WTC11 (cell line): ENCODE data around the gene AHNAK2.

Experiments
- CREM ChIP-seq: sonication (generic); formaldehyde crosslinking; IDR thresholded peaks from 2 replicates; pipeline ENCODE4 v1.8.1; 2022; ENCODE audit warnings: mild to moderate bottlenecking, missing genetic modification reagents, moderate library complexity
- ESRRA ChIP-seq: sonication (generic); formaldehyde crosslinking; IDR thresholded peaks from 2 replicates; pipeline ENCODE4 v1.8.1; 2022; ENCODE audit warnings: mild to moderate bottlenecking, missing genetic modification reagents, borderline replicate concordance
- FOXJ3 ChIP-seq: sonication (generic); formaldehyde crosslinking; IDR thresholded peaks from 2 replicates; pipeline ENCODE4 v1.9.0; 2021; ENCODE audit warnings: missing genetic modification reagents, mild to moderate bottlenecking, borderline replicate concordance
- GABPB1 ChIP-seq: sonication (generic); formaldehyde crosslinking; IDR thresholded peaks from 2 replicates; pipeline ENCODE4 v1.8.1; 2023; ENCODE audit warnings: mild to moderate bottlenecking, missing genetic modification reagents
- GTF2I ChIP-seq: fragments of 250-450 bp; sonication (Bioruptor Pico); conservative IDR thresholded peaks from 2 replicates; pipeline ENCODE4 v1.4.0; 2021; ENCODE audit warnings: mild to moderate bottlenecking
- JUN ChIP-seq: sonication (generic); formaldehyde crosslinking; IDR thresholded peaks from 2 replicates; pipeline ENCODE4 v1.8.0; 2023; ENCODE audit warnings: mild to moderate bottlenecking, missing genetic modification reagents
- NFYB ChIP-seq: sonication (generic); formaldehyde crosslinking; conservative IDR thresholded peaks from 2 replicates; pipeline ENCODE4 v1.8.0; 2022; ENCODE audit warnings: low read depth, missing genetic modification reagents
- NR3C1 ChIP-seq: sonication (generic); formaldehyde crosslinking; conservative IDR thresholded peaks from 2 replicates; pipeline ENCODE4 v1.8.1; 2023; ENCODE audit warnings: low read depth, mild to moderate bottlenecking, missing genetic modification reagents
- SOX15 ChIP-seq: fragments of 250-450 bp; sonication (Bioruptor Pico); IDR thresholded peaks from 2 replicates; pipeline ENCODE4 v1.9.0; 2021; ENCODE audit warnings: mild to moderate bottlenecking
- TP53 ChIP-seq: sonication (generic); formaldehyde crosslinking; IDR thresholded peaks from 2 replicates; pipeline ENCODE4 v1.8.1; 2023; ENCODE audit warnings: mild to moderate bottlenecking, missing genetic modification reagents
- TF ChIP-seq, protein P1 (sequence below): fragments of 200-600 bp; IDR thresholded peaks from 2 replicates; pipeline ENCODE4 v1.8.0; 2022; ENCODE audit warnings: antibody characterized with exemption
- TF ChIP-seq, protein P2 (sequence below): sonication (generic); formaldehyde crosslinking; IDR thresholded peaks from 2 replicates; pipeline ENCODE4 v1.8.1; 2023; ENCODE audit warnings: mild to moderate bottlenecking, missing genetic modification reagents
- TF ChIP-seq, protein P3 (sequence below): sonication (generic); formaldehyde crosslinking; IDR thresholded peaks from 2 replicates; pipeline ENCODE4 v1.8.0; 2023; ENCODE audit warnings: missing genetic modification reagents

DNA sequence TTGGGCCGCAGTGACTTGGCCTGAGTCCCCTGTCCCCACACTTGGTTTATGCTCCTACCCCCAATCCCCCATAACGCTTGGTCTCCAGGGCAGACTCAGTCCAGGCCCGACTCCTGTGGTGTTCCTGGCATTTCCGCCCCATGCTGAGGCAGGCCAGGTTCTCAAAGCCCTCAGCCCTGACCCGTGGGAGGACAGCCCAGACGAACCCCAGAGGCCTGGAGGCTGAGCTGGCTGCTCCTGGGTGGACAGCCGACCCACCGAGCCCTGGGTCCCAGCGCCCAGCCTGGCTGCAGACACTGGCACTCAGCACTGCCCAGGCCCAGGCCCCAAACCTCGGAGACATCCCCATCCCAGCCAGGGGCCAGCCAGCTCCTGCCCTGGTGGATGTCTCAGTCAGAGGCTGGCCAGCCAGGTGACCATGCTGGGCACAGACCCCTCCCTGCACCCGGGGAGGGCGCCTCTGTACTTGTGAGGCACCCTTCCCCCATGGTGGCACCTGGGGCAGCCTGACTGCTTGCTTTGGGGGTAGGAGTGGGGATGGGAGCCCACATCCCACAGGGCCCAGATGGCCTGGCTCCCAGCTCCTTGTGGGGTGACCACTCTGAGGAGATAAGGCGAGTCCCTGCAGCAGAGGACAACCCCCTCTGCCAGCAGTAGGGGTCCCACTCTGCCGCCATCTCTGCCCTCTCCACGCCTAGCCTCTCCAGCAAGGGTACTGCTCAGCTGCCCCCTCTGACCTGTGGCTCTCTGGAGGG is 52.1 kb downstream of the AHNAK2 start:
- TF ChIP-seq, protein P1, sequence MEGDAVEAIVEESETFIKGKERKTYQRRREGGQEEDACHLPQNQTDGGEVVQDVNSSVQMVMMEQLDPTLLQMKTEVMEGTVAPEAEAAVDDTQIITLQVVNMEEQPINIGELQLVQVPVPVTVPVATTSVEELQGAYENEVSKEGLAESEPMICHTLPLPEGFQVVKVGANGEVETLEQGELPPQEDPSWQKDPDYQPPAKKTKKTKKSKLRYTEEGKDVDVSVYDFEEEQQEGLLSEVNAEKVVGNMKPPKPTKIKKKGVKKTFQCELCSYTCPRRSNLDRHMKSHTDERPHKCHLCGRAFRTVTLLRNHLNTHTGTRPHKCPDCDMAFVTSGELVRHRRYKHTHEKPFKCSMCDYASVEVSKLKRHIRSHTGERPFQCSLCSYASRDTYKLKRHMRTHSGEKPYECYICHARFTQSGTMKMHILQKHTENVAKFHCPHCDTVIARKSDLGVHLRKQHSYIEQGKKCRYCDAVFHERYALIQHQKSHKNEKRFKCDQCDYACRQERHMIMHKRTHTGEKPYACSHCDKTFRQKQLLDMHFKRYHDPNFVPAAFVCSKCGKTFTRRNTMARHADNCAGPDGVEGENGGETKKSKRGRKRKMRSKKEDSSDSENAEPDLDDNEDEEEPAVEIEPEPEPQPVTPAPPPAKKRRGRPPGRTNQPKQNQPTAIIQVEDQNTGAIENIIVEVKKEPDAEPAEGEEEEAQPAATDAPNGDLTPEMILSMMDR: no peak
- no peak for TF ChIP-seq GABPB1 (CRISPR knock-in tag)
- TF ChIP-seq FOXJ3 (CRISPR knock-in tag): no peak
- no peak for TF ChIP-seq GTF2I (CRISPR knock-in tag)
- no peak for TF ChIP-seq JUN (CRISPR knock-in tag)
- no peak for TF ChIP-seq TP53 (CRISPR knock-in tag)
- TF ChIP-seq, protein P2, sequence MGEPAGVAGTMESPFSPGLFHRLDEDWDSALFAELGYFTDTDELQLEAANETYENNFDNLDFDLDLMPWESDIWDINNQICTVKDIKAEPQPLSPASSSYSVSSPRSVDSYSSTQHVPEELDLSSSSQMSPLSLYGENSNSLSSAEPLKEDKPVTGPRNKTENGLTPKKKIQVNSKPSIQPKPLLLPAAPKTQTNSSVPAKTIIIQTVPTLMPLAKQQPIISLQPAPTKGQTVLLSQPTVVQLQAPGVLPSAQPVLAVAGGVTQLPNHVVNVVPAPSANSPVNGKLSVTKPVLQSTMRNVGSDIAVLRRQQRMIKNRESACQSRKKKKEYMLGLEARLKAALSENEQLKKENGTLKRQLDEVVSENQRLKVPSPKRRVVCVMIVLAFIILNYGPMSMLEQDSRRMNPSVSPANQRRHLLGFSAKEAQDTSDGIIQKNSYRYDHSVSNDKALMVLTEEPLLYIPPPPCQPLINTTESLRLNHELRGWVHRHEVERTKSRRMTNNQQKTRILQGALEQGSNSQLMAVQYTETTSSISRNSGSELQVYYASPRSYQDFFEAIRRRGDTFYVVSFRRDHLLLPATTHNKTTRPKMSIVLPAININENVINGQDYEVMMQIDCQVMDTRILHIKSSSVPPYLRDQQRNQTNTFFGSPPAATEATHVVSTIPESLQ (CRISPR knock-in tag): no peak
- TF ChIP-seq SOX15 (CRISPR knock-in tag): no peak
- no peak for TF ChIP-seq ESRRA (CRISPR knock-in tag)
- TF ChIP-seq CREM (CRISPR knock-in tag): no peak
- TF ChIP-seq, protein P3, sequence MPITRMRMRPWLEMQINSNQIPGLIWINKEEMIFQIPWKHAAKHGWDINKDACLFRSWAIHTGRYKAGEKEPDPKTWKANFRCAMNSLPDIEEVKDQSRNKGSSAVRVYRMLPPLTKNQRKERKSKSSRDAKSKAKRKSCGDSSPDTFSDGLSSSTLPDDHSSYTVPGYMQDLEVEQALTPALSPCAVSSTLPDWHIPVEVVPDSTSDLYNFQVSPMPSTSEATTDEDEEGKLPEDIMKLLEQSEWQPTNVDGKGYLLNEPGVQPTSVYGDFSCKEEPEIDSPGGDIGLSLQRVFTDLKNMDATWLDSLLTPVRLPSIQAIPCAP: no peak
- no peak for TF ChIP-seq NR3C1 (CRISPR knock-in tag)
- no peak for TF ChIP-seq NFYB (CRISPR knock-in tag)
